HepG2 (cell line): ENCODE results near the gene MCC. TPM values are rescaled to one million over a fixed set of nuclear protein-coding genes. Genes with fewer than 3 reads are reported as not detected.

ENCODE experiments used
- ATAC-seq: fragments of 200-7000 bp; cut with Tn5 transposase; 3 replicates; pipeline ENCODE4 v1.9.1; 2020; ENCODE audit warnings: mild to moderate bottlenecking, moderate library complexity
- BruUV-seq: library from RNA; stranded (reverse); fragments of 400-500 nt; replicated peaks from 2 replicates; lab custom pipeline; 2021; lab: Mats Ljungman, UMichigan
- CTCF ChIA-PET: fragments of 300-600 bp; formaldehyde crosslinking; extraction: SDS; loops from one replicate; lab custom pipeline; 2021; ENCODE audit warnings: low total read pairs, inconsistent platforms, low intra/inter-chr PET ratio; lab: Yijun Ruan, JAX
- POLR2A ChIA-PET: fragments of 350-600 bp; sonication (Branson Sonifier 250); formaldehyde crosslinking; loops from one replicate; lab custom pipeline; 2020; ENCODE audit warnings: antibody characterized with exemption, inconsistent platforms; lab: Yijun Ruan, JAX
- DNase-seq: peaks from one replicate; pipeline ENCODE4 v3.0.0-alpha.2; 2015; ENCODE audit warnings: low spot score
- FAIRE-seq: peaks from 3 replicates; lab custom pipeline; 2011; peaks lifted over from hg19 to GRCh38; lab: Jason Lieb, UNC
- H2AFZ ChIP-seq: one replicate; pipeline ENCODE4 v1.6.1; 2011; ENCODE audit warnings: low read length, inconsistent platforms
- H3K27ac ChIP-seq: fragments of 300-600 bp; 3 replicates; pipeline ENCODE4 v1.8.0; 2011; ENCODE audit warnings: mixed run types, mild to moderate bottlenecking, mixed read lengths, low read length, inconsistent platforms; ENCODE audit not compliant: insufficient read depth; ENCODE audit errors: extremely low read length
- H3K27me3 ChIP-seq, 2 experiments: fragments of 200-600 bp in 1 of 2; 2 replicates in 1 of 2; 3 replicates in 1 of 2; pipeline versions ENCODE4 v1.6.0 to v1.8.0; 2011; ENCODE audit warnings: low read length in 2 of 2, mild to moderate bottlenecking in 2 of 2, moderate library complexity in 2 of 2, inconsistent platforms in 1 of 2; ENCODE audit not compliant: insufficient read depth in 2 of 2, control insufficient read depth in 1 of 2
- H3K36me3 ChIP-seq, 2 experiments: fragments of 200-600 bp in 1 of 2; replicated peaks in 1 of 2; 2 replicates in 1 of 2; 3 replicates in 1 of 2; pipeline versions ENCODE4 v1.5.1 to v1.8.0; 2011; ENCODE audit warnings: low read length in 2 of 2, inconsistent platforms in 1 of 2; ENCODE audit not compliant: insufficient read depth in 2 of 2, control insufficient read depth in 1 of 2
- H3K4me1 ChIP-seq: 2 replicates; pipeline ENCODE4 v1.5.1; 2012; ENCODE audit warnings: low read length, inconsistent platforms; ENCODE audit not compliant: insufficient read depth
- H3K4me2 ChIP-seq: 2 replicates; pipeline ENCODE4 v1.6.0; 2011; ENCODE audit warnings: low read depth, low read length, inconsistent platforms
- H3K4me3 ChIP-seq, 3 experiments: fragments of 200-600 bp in 1 of 3; sonication (generic), shearing (Covaris generic) in 1 of 3; replicated peaks in 1 of 3; 2 replicates each; pipeline ENCODE4 v1.5.1; 2011 to 2016; ENCODE audit warnings: low read length in 3 of 3, inconsistent platforms in 2 of 3, low read depth in 2 of 3, mild to moderate bottlenecking in 2 of 3, control low read depth in 1 of 3, mixed read lengths in 1 of 3; ENCODE audit not compliant: insufficient read depth in 1 of 3
- H3K79me2 ChIP-seq: one replicate; pipeline ENCODE4 v1.6.1; 2011; ENCODE audit warnings: low read length, inconsistent platforms; ENCODE audit not compliant: insufficient read depth
- H3K9ac ChIP-seq: 2 replicates; pipeline ENCODE4 v1.6.0; 2011; ENCODE audit warnings: mild to moderate bottlenecking, low read depth, low read length, inconsistent platforms; ENCODE audit not compliant: insufficient read depth
- H3K9me3 ChIP-seq: 2 replicates; pipeline ENCODE4 v1.5.1; 2012; ENCODE audit warnings: mild to moderate bottlenecking, low read length
- H4K20me1 ChIP-seq: 2 replicates; pipeline ENCODE4 v1.6.0; 2011; ENCODE audit warnings: inconsistent platforms, mild to moderate bottlenecking, low read length, moderate library complexity; ENCODE audit not compliant: insufficient read depth
- HDAC1 ChIP-seq: sonication (generic); formaldehyde crosslinking; IDR thresholded peaks from 2 replicates; pipeline ENCODE4 v1.5.1; 2020; ENCODE audit warnings: mild to moderate bottlenecking, missing genetic modification reagents
- KLF6 ChIP-seq: IDR thresholded peaks from 2 replicates; pipeline ENCODE4 v1.8.0; 2016; ENCODE audit warnings: missing biosample characterization, missing genetic modification reagents
- MAF1 ChIP-seq: sonication (generic); formaldehyde crosslinking; IDR thresholded peaks from 2 replicates; pipeline ENCODE4 v1.5.0; 2020; ENCODE audit warnings: missing genetic modification reagents, borderline replicate concordance
- SATB2 ChIP-seq: sonication (generic); formaldehyde crosslinking; IDR thresholded peaks from 2 replicates; pipeline ENCODE4 v1.5.0; 2020; ENCODE audit warnings: missing genetic modification reagents
- ZBTB38 ChIP-seq: sonication (generic); formaldehyde crosslinking; IDR thresholded peaks from 2 replicates; pipeline ENCODE4 v1.5.1; 2020; ENCODE audit warnings: mild to moderate bottlenecking, missing genetic modification reagents
- ZNF121 ChIP-seq: sonication (generic); formaldehyde crosslinking; IDR thresholded peaks from 2 replicates; pipeline ENCODE4 v1.5.0; 2020; ENCODE audit warnings: mild to moderate bottlenecking, missing genetic modification reagents
- ZNF446 ChIP-seq: sonication (generic); formaldehyde crosslinking; IDR thresholded peaks from 2 replicates; pipeline ENCODE4 v1.5.0; 2020; ENCODE audit warnings: mild to moderate bottlenecking, missing genetic modification reagents
- ZNF547 ChIP-seq: sonication (generic); formaldehyde crosslinking; IDR thresholded peaks from 2 replicates; pipeline ENCODE4 v1.5.1; 2020; ENCODE audit warnings: mild to moderate bottlenecking, missing genetic modification reagents
- ZNF850 ChIP-seq: sonication (generic); formaldehyde crosslinking; conservative IDR thresholded peaks from 2 replicates; pipeline ENCODE4 v1.9.0; 2021; ENCODE audit warnings: mild to moderate bottlenecking, missing genetic modification reagents
- ZNF878 ChIP-seq: sonication (generic); formaldehyde crosslinking; IDR thresholded peaks from 2 replicates; pipeline ENCODE4 v1.8.1; 2023; ENCODE audit warnings: mild to moderate bottlenecking, missing genetic modification reagents, moderate library complexity
- ZSCAN20 ChIP-seq: sonication (generic); formaldehyde crosslinking; IDR thresholded peaks from 2 replicates; pipeline ENCODE4 v1.4.0; 2020; ENCODE audit warnings: missing genetic modification reagents, mild to moderate bottlenecking, borderline replicate concordance
- WGBS: methylation state at CpG from one replicate; pipeline ENCODE4 v1.1.6; 2017; ENCODE audit warnings: low lambda C conversion rate; 5-methylcytosine and 5-hydroxymethylcytosine counted together
- in situ Hi-C: cut with HindIII; loops from 2 replicates; pipeline ENCODE4 v1.10.0; 2017; ENCODE audit warnings: low pct_unique_long_range_greater_than_20kb; ENCODE audit not compliant: extremely low pct_ligation_motif_present
- intact Hi-C: fragments of 100-400 bp; cut with micrococcal nuclease; formaldehyde crosslinking; loops from one replicate; pipeline ENCODE4 v1.10.0; 2022; ENCODE audit not compliant: unreplicated experiment
- polyA plus RNA-seq, 8 experiments: library from polyadenylated mRNA; depleted of rRNA in 3 of 8; stranded (reverse) in 7 of 8; unstranded in 1 of 8; fragments of >200 nt; fragmentation: Illumina TruSeq in 4 of 8; extraction: Trizol in 4 of 8; gene quantifications; 2 replicates each; pipeline versions ENCODE4 v1.2.1 to v1.2.3, GENCODE V29; 2011 to 2016; ENCODE audit warnings: low read depth in 4 of 8, missing spikeins in 1 of 8, mixed read lengths in 1 of 8; ENCODE audit not compliant: insufficient read depth in 1 of 8
- total RNA-seq, 5 experiments: library from RNA; depleted of rRNA; stranded (reverse); fragments of >200 nt; fragmentation: Illumina TruSeq; extraction: Trizol; gene quantifications; 2 replicates each; pipeline ENCODE4 v1.2.3, GENCODE V29; 2016; ENCODE audit warnings: low read depth in 1 of 5
- TF ChIP-seq, protein P1 (sequence below): sonication (generic); formaldehyde crosslinking; IDR thresholded peaks from 2 replicates; pipeline ENCODE4 v1.5.0; 2020; ENCODE audit warnings: missing genetic modification reagents
- TF ChIP-seq, protein P2 (sequence below): sonication (generic); formaldehyde crosslinking; IDR thresholded peaks from 2 replicates; pipeline ENCODE4 v1.5.0; 2020; ENCODE audit warnings: missing genetic modification reagents, mild to moderate bottlenecking, borderline replicate concordance
- TF ChIP-seq, protein P3 (sequence below): sonication (generic); formaldehyde crosslinking; IDR thresholded peaks from 2 replicates; pipeline ENCODE4 v1.4.0; 2020; ENCODE audit warnings: missing genetic modification reagents, mild to moderate bottlenecking, borderline replicate concordance

Gene MCC
- total and polyA plus RNA-seq, 2 of the 13 experiments (the other 11 are each of a cell fraction or from before 2014, with no cell fraction given), result 0.55 to 2.4 TPM

DNA sequence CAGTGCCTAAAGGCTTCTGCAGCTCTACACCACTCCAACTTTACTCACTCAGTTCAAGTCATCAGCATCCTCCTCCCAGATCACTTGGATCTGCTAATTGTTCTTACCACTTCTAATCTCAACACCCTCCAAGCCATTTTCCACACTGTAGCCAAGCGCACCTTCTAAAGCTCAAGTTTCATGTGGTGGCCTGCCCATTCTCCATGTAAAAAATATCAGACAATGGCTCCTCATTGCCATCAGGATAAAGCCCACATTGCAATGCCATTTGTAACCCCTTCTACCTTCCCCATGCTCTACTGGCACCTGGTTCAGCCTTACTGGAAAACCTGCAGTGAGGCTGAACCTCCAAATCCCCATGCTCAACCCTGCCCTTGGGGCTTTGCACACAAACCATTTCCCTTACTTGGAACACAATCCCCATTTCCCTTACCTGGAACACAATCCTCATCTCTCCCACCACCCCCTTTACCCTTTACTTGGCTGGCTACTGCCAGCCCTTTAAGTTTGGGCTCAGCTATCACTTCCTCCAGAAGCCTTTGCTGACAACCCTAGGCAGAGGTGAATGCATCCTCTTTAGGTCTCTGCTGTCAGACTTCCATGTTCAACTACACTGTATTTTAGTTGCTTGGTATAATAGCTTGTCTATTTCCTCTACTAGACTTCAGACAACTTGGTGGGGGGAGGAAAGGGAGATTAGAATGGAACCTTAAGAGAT lies 273.5 kb downstream of the MCC start:
- intact Hi-C loops, result no loop called here
- Histone ChIP-seq H3K4me3 (no peak overlapping the region), H3K4me2 (no peak overlapping the region), H3K27ac (no peak overlapping the region), H3K9me3 (no peaks in the 10 kb centered on the region), H3K4me1 (no peaks in the 10 kb centered on the region), H3K79me2 (no peaks in the 10 kb centered on the region), H3K9ac (no peak overlapping the region), H2AFZ (no peak overlapping the region), H4K20me1 (no peaks in the 10 kb centered on the region), H3K27me3 (peaks cover 1 to 8% of the 10 kb centered on the region in 2 experiments; a peak in 2 of 5 replicates), H3K36me3 (no peaks in the 10 kb centered on the region)
- FAIRE-seq (no peak), ATAC-seq (no peak), DNase-seq (no peak)
- no TSS peak for BruUV-seq
- ChIA-PET CTCF (no interaction called here), POLR2A (no interaction called here)
- in situ Hi-C loops, result no loop called here
- TF ChIP-seq, protein P1, sequence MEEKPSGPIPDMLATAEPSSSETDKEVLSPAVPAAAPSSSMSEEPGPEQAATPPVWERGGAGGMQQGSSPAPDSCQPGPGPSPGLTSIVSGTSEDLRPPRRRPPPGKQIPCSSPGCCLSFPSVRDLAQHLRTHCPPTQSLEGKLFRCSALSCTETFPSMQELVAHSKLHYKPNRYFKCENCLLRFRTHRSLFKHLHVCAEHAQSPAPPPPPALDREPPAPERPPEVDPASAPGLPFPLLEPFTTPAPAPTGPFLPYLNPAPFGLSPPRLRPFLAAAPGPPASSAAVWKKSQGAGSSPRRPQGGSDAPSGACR (CRISPR knock-in tag), result no peak
- TF ChIP-seq ZNF850 (no peak), ZNF547 (CRISPR knock-in tag) (no peak)
- 62% methylated on average over 1 of the region's 1 CpG for WGBS

DNA sequence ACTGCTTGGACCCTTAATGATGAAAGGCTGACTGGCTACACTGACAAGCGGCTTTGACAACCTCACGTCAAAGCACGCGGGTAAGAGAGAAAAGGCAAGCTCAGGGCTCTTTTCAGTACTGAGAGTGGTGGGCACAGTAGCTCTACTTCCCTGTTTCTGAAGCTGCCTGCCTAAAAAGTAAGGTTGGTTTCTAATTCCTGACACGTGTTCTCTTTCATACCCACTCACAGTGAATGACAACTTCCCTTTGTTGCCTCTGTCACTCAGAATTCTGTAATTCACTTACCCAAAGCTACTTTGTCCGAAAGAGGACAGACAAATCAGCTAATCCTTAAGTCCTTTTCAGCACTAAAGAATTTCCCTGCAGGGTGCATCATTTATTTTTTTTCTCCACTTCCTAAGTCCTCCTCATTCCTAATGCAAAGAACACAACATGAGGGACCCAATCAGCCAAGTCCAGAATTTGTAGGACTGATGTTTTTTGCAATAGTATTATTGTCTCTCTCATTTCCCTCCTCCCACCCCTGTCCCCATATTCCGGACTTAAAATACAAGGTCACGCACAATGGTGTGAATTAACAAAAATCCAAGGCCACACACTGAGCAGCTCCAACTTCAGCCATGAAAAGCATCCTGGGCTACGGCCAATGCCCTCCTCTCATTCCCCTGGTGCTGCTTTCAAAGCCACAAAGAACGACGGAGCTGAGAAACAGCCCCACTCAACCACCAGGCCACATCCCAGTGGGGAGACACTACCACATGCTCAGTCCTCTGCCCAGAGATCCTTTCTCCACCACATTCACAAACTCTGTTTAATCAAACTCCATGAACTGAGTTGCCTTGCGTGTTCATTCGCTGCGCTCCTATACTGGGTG lies 274.5 kb downstream of the MCC start:
- Histone ChIP-seq H3K9me3 (no peaks in the 10 kb centered on the region), H3K4me2 (no peak overlapping the region), H3K27ac (no peak overlapping the region), H3K9ac (no peak overlapping the region), H3K4me3 (no peak overlapping the region), H3K4me1 (no peaks in the 10 kb centered on the region), H4K20me1 (no peaks in the 10 kb centered on the region), H3K79me2 (no peaks in the 10 kb centered on the region), H3K27me3 (peaks cover 1 to 8% of the 10 kb centered on the region in 2 experiments; a peak in 2 of 5 replicates), H3K36me3 (no peaks in the 10 kb centered on the region), H2AFZ (no peak overlapping the region)
- no peak for ATAC-seq
- no peak for DNase-seq
- in situ Hi-C loops, result no loop called here
- FAIRE-seq, result no peak
- POLR2A ChIA-PET, result no interaction called here
- intact Hi-C loops, result no loop called here
- 58% methylated on average over 14 of the region's 14 CpGs for WGBS
- BruUV-seq, result no TSS peak
- CTCF ChIA-PET, result no interaction called here
- TF ChIP-seq MAF1 (CRISPR knock-in tag) (no peak), ZNF446 (CRISPR knock-in tag) (no peak), ZSCAN20 (CRISPR knock-in tag) (no peak), ZBTB38 (no peak), ZNF121 (CRISPR knock-in tag) (no peak), HDAC1 (CRISPR knock-in tag) (no peak), SATB2 (CRISPR knock-in tag) (no peak), KLF6 (CRISPR knock-in tag) (no peak), ZNF878 (CRISPR knock-in tag) (no peak)
- TF ChIP-seq, protein P2, sequence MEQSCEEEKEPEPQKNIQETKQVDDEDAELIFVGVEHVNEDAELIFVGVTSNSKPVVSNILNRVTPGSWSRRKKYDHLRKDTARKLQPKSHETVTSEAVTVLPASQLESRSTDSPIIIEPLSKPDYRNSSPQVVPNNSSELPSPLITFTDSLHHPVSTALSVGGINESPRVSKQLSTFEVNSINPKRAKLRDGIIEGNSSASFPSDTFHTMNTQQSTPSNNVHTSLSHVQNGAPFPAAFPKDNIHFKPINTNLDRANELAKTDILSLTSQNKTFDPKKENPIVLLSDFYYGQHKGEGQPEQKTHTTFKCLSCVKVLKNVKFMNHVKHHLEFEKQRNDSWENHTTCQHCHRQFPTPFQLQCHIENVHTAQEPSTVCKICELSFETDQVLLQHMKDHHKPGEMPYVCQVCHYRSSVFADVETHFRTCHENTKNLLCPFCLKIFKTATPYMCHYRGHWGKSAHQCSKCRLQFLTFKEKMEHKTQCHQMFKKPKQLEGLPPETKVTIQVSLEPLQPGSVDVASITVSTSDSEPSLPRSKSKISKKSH (CRISPR knock-in tag), result no peak
- TF ChIP-seq, protein P3, sequence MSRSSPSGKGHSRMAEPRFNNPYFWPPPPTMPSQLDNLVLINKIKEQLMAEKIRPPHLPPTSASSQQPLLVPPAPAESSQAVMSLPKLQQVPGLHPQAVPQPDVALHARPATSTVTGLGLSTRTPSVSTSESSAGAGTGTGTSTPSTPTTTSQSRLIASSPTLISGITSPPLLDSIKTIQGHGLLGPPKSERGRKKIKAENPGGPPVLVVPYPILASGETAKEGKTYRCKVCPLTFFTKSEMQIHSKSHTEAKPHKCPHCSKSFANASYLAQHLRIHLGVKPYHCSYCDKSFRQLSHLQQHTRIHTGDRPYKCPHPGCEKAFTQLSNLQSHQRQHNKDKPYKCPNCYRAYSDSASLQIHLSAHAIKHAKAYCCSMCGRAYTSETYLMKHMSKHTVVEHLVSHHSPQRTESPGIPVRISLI (CRISPR knock-in tag), result no peak
